Heart left ventricle (tissue), 16 donors: ENCODE measurements around the gene ARHGEF17. TPM values are rescaled to one million over a fixed set of nuclear protein-coding genes. Genes with fewer than 3 reads are reported as not detected.

Experiments used
- ATAC-seq, 4 donors: fragments of 200-7000 bp; cut with Tn5 transposase; one replicate each; pipeline ENCODE4 v1.9.1; 2020 to 2022; ENCODE audit warnings: moderate library complexity in 4 of 4, mild to moderate bottlenecking in 3 of 4, moderate number of reproducible peaks in 1 of 4
- DNase-seq, 5 donors: peaks; one replicate each; pipeline ENCODE4 v3.0.0-alpha.2; 2020
- H3K27ac ChIP-seq, 12 donors: fragments of 200-600 bp; sonication (generic) in 4 of 12; one replicate each; pipeline versions ENCODE4 v1.5.0 to v1.8.0; 2016 to 2022; ENCODE audit warnings: mild to moderate bottlenecking in 2 of 12
- H3K27me3 ChIP-seq, 9 donors: fragments of 200-600 bp; sonication (generic) in 2 of 9; one replicate each; pipeline versions ENCODE4 v1.5.1 to v1.8.0; 2016 to 2022; ENCODE audit warnings: mild to moderate bottlenecking in 3 of 9
- H3K36me3 ChIP-seq, 9 donors: fragments of 200-600 bp; sonication (generic) in 2 of 9; one replicate each; pipeline versions ENCODE4 v1.5.0 to v1.8.0; 2018 to 2022; ENCODE audit warnings: mild to moderate bottlenecking in 2 of 9
- H3K4me1 ChIP-seq, 12 donors: fragments of 200-600 bp; sonication (generic) in 4 of 12; one replicate each; pipeline versions ENCODE4 v1.5.0 to v1.8.0; 2016 to 2022; ENCODE audit warnings: mild to moderate bottlenecking in 3 of 12
- H3K4me3 ChIP-seq, 12 donors: fragments of 200-600 bp; sonication (generic) in 4 of 12; one replicate each; pipeline versions ENCODE4 v1.5.0 to v1.8.0; 2017 to 2022; ENCODE audit warnings: mild to moderate bottlenecking in 9 of 12, moderate library complexity in 4 of 12
- H3K9me3 ChIP-seq, 12 donors: fragments of 200-600 bp; sonication (generic) in 4 of 12; one replicate each; pipeline versions ENCODE4 v1.5.0 to v1.8.0; 2016 to 2022; ENCODE audit warnings: mild to moderate bottlenecking in 1 of 12
- CTCF ChIP-seq, 12 donors: fragments of 200-600 bp; sonication (generic) in 4 of 12; IDR thresholded peaks; one replicate each; pipeline versions ENCODE4 v1.5.0 to v1.8.0; 2018 to 2022; ENCODE audit warnings: antibody characterized with exemption in 12 of 12, mild to moderate bottlenecking in 5 of 12
- POLR2A ChIP-seq, 2 donors: fragments of 450-650 bp; IDR thresholded peaks; one replicate each; pipeline ENCODE4 v1.6.1; 2017; ENCODE audit warnings: antibody characterized with exemption in 2 of 2, mild to moderate bottlenecking in 2 of 2, moderate library complexity in 2 of 2
- WGBS, 4 donors: extraction: QIAGEN DNeasy Blood & Tissue Kit in 2 of 4; methylation state at CpG; one replicate each; pipeline versions ENCODE4 v1.1.5 to v1.1.7; 2013 to 2018; 5-methylcytosine and 5-hydroxymethylcytosine counted together
- intact Hi-C, 10 donors: fragments of 100-400 bp; cut with DNase I; formaldehyde crosslinking; loops; one replicate each; pipeline versions ENCODE4 v1.11.1 to v1.14.2; 2022
- polyA plus RNA-seq, 2 donors: library from polyadenylated mRNA; stranded (reverse); fragments of 200-250 nt; gene quantifications; one replicate each; pipeline ENCODE4 v1.2.3, GENCODE V29; 2013
- total RNA-seq, 9 donors: library from RNA; depleted of rRNA in 2 of 9; stranded (reverse); fragments of >200 nt in 2 of 9; fragmentation: NEBNext Ultra II Directional in 3 of 9; extraction: Animal tissue kit (Norgen Biotek cat#: 25700) in 3 of 9; gene quantifications; one replicate each; pipeline versions ENCODE4 v1.1.0 to v1.2.4, GENCODE V29; 2016 to 2023
- donor health status: ischemic (EF 13 %, LVEDD 7.1; RV severe dilation, severe dysfunction).
- donor health status: healthy with polysubstance abuse.
- donor health status: DM: no; HTN: yes; CAD: no.
- donor health status: DM: no; HTN: no; CAD: no.
- donor health status: ischemic (EF 25% LVEDD 6.9; RV normal size, moderate dysfunction).
- donor health status: ischemic (EF 25% LVEDD 5.7; RV mildly dilated, moderate dysfunction).
- donor health status: healthy.
- donor health status: DM: yes; HTN: yes; CAD: no.
- donor health status: ischemic (EF 35%, LVEDD 5.7; RV mildly dilated, moderate dysfunction).
- donor health status: nonischemic (EF 11% LVEDD 7.7; RV severe dilation, severe dysfunction).
- donor health status: DM: yes; HTN: yes; CAD: no.
- donor health status: PGD.
- donor health status: ischemic (EF 29% LVEDD 5.4; RV normal size, mild dysfunction).
- donor health status: nonischemic (EF 23%, LVEDD 6.1; RV moderate dilation, normal function).

ARHGEF17 gene
- total and polyA plus RNA-seq, 11 donors: 27.5 to 83.9 (median 56.5) TPM

DNA sequence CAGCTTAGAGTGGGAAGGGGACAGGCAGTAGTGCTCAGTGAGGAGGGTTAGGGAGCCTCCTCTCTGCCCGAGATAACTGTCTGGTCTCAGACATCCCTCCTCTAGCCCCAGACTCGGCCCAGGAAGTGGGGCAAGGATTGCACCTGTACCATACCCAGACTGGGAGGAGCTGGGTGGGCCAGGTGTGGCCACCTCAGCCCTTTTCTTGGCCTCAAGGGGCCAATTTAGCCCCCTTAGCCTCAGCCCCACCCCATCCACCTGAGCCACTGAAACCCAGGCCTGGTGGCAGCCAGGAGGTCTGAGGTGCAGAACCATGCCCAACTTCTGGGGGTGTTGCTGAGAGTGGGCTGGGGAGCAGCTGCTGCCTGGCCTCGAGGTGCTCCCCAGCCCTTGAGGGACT lies 74.7 kb downstream of the ARHGEF17 start:
- Histone ChIP-seq H3K9me3 (no peaks in the 10 kb centered on the region), H3K4me1 (peaks cover 3 to 100% (median 57%) of the 10 kb centered on the region in 12 donors), H3K36me3 (no peaks in the 10 kb centered on the region), H3K27ac (peak overlapping the region in 2 of 12 donors; percentile 9 to 96), H3K27me3 (no peaks in the 10 kb centered on the region), H3K4me3 (peak overlapping the region in 1 of 12 donors; percentile 5)
- intact Hi-C loops: no loop called here
- no peak for DNase-seq
- TF ChIP-seq POLR2A (IDR thresholded peaks at IDR 0.05): no peak
- TF ChIP-seq CTCF (IDR thresholded peaks at IDR 0.05): no peak
- WGBS, 4 donors: 71 to 90% (median 85%) methylated on average over 3 of the region's 3 CpGs
- no peak for ATAC-seq

GRCh38 chr11:73383249-73384124 lies 75.4 kb downstream of the ARHGEF17 start:
- H3K27ac ChIP-seq: peak overlapping the region in 3 of 12 donors; percentile 1 to 96 (median 66)
- TF ChIP-seq POLR2A (IDR thresholded peaks at IDR 0.05) (no peak), CTCF (IDR thresholded peaks at IDR 0.05) (no peak)
- H3K4me1 ChIP-seq: peaks cover 5 to 100% (median 63%) of the 10 kb centered on the region in 12 donors
- WGBS, 4 donors: 62 to 72% (median 64%) methylated on average over 8 to 9 of the region's 9 CpGs
- DNase-seq (no peak), ATAC-seq (peak in 1 of 4 donors; percentile 9)
- no peaks in the 10 kb centered on the region for H3K9me3 ChIP-seq
- intact Hi-C loops: no loop called here
- no peaks in the 10 kb centered on the region for H3K36me3 ChIP-seq
- H3K27me3 ChIP-seq: no peaks in the 10 kb centered on the region
- H3K4me3 ChIP-seq: peak overlapping the region in 1 of 12 donors; percentile 5

DNA sequence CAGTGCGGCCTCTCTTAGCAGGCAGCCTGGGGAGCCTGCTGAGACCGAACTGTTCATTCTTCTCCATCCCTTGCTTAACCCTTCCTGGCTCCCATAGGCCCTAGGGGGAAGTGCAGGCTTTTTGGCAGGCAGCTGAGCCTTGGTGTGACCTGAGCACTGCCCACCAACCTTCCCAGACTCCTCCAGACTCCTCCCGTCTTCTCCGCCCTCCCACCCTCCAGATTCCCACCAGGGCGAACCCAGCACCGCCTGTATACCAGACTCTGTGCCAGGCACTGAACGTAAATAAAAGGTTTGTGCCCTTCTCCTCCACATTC lies 76.0 kb downstream of the ARHGEF17 start:
- intact Hi-C loops: no loop called here

More for the DNA sequence above, 76.0 kb downstream of the ARHGEF17 start:
- Histone ChIP-seq H3K27me3 (no peaks in the 10 kb centered on the region), H3K27ac (peak overlapping the region in 3 of 12 donors; percentile 1 to 96 (median 66)), H3K9me3 (no peaks in the 10 kb centered on the region), H3K4me1 (peaks cover 5 to 100% (median 66%) of the 10 kb centered on the region in 12 donors), H3K4me3 (no peak overlapping the region), H3K36me3 (no peaks in the 10 kb centered on the region)
- TF ChIP-seq POLR2A (IDR thresholded peaks at IDR 0.05): no peak
- no peak for TF ChIP-seq CTCF (IDR thresholded peaks at IDR 0.05)
- WGBS, 4 donors: 86 to 98% (median 92%) methylated on average over 5 to 7 of the region's 7 CpGs
- no peak for DNase-seq
- ATAC-seq: no peak
